ENCODE data around the gene UBA1. TPM values are rescaled to one million over a fixed set of nuclear protein-coding genes. Genes with fewer than 3 reads are reported as not detected.

UBA1 gene
- total and polyA plus RNA-seq, 12 donors = 90.9 to 157 (median 124) TPM

DNA sequence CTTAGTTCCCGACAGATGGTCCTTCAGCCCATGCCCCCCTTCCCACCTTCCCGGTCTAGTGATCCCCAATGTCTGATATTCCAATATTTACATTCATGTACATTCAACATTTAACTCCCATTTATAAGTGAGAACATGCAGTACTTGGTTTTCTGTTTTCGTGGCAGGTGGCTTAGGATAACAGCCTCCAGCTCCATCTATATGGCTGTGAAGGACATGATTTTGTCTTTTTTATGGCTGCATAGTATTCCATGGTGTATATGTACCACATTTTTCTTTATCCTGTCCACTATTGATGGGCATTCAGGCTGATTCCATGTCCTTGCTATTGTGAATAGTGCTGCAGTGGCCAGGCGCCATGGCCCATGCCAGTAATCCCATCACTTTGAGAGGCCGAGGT, 34.8 kb upstream of the UBA1 start:
- H3K27me3 ChIP-seq = peaks cover 0 to 55% (median 0%) of the 10 kb centered on the region in 7 donors
- peaks cover 0 to 45% (median 0%) of the 10 kb centered on the region in 9 donors for H3K36me3 ChIP-seq
- DNase-seq (no peak), ATAC-seq (no peak)
- TF ChIP-seq, protein P1, sequence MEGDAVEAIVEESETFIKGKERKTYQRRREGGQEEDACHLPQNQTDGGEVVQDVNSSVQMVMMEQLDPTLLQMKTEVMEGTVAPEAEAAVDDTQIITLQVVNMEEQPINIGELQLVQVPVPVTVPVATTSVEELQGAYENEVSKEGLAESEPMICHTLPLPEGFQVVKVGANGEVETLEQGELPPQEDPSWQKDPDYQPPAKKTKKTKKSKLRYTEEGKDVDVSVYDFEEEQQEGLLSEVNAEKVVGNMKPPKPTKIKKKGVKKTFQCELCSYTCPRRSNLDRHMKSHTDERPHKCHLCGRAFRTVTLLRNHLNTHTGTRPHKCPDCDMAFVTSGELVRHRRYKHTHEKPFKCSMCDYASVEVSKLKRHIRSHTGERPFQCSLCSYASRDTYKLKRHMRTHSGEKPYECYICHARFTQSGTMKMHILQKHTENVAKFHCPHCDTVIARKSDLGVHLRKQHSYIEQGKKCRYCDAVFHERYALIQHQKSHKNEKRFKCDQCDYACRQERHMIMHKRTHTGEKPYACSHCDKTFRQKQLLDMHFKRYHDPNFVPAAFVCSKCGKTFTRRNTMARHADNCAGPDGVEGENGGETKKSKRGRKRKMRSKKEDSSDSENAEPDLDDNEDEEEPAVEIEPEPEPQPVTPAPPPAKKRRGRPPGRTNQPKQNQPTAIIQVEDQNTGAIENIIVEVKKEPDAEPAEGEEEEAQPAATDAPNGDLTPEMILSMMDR (IDR thresholded peaks at IDR 0.05) = no peak
- no peak overlapping the region for H3K4me3 ChIP-seq
- no peak overlapping the region for H3K27ac ChIP-seq
- no peaks in the 10 kb centered on the region for H3K4me1 ChIP-seq
- intact Hi-C loops (cut with DNase I) = no loop called here
- WGBS, 2 donors = 98 to 99% methylated on average over 5 of the region's 5 CpGs
- H3K9me3 ChIP-seq = peaks cover 0 to 6% (median 0%) of the 10 kb centered on the region in 11 donors

DNA sequence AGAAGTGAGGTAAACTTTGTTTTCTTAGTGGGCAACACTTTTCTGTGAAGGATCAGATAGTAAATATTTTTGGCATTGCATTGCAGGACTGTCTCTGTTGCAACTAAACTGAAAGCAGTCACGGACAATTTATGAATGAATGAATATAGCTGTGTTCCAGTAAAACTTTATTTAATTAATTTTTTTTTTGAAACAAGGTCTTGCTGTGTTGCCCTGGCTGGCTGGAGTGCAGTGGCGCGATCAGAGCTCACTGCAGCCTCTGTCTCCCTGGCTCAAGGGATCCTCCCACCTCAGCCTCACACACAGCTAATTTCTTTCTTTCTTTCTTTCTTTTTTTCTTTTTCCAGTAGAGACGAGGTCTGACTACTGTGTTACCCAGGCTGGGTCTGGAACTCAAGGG, 32.8 kb upstream of the UBA1 start:
- H3K27me3 ChIP-seq = peaks cover 0 to 45% (median 0%) of the 10 kb centered on the region in 7 donors
- peaks cover 0 to 14% (median 0%) of the 10 kb centered on the region in 11 donors for H3K9me3 ChIP-seq
- 78 to 81% methylated on average over 4 of the region's 4 CpGs for WGBS, 2 donors
- TF ChIP-seq, protein P1 (IDR thresholded peaks at IDR 0.05) = no peak
- no peak overlapping the region for H3K27ac ChIP-seq
- ATAC-seq (no peak), DNase-seq (no peak)
- no peaks in the 10 kb centered on the region for H3K4me1 ChIP-seq
- intact Hi-C loops (cut with DNase I) = no loop called here
- H3K4me3 ChIP-seq = no peak overlapping the region
- H3K36me3 ChIP-seq = peaks cover 0 to 38% (median 0%) of the 10 kb centered on the region in 9 donors

DNA sequence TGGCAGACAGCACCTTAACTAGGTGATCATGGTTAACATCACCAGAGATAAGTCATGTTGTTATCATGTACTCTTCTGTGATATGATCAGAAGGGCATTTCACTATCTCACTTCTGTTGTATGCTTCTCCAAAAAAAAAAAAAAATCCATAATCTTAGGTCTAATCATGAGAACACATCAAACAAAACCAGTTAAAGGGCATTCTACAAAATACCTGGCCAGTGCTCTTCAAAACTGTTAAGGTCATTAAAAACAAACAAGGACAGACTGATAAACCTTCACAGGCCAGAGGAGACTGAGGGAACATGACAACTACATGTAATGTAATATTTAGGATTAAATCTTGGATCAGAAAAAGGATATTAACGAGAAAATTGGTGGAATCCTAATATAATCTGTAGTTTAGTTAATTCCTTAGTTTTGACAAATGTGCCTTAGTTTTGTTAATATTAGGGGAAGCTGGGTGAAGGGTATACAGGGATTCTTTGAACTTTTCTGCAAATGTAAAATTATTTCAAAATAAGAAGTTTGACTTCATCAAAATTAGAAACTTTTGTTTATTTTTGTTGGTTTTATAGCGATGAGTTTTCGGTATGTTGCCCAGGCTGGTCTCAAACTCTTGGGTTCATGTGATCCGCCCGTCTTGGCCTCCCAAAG, 30.6 kb upstream of the UBA1 start:
- WGBS, 2 donors = 98% methylated on average over 5 of the region's 5 CpGs
- no peaks in the 10 kb centered on the region for H3K4me1 ChIP-seq
- TF ChIP-seq, protein P1 (IDR thresholded peaks at IDR 0.05) = no peak
- H3K27ac ChIP-seq = no peak overlapping the region
- ATAC-seq = no peak
- peaks cover 0 to 30% (median 0%) of the 10 kb centered on the region in 7 donors for H3K27me3 ChIP-seq
- DNase-seq = no peak
- intact Hi-C loops (cut with DNase I) = no loop called here
- H3K9me3 ChIP-seq = peaks cover 0 to 14% (median 0%) of the 10 kb centered on the region in 11 donors
- peaks cover 0 to 22% (median 0%) of the 10 kb centered on the region in 9 donors for H3K36me3 ChIP-seq
- H3K4me3 ChIP-seq = no peak overlapping the region

DNA sequence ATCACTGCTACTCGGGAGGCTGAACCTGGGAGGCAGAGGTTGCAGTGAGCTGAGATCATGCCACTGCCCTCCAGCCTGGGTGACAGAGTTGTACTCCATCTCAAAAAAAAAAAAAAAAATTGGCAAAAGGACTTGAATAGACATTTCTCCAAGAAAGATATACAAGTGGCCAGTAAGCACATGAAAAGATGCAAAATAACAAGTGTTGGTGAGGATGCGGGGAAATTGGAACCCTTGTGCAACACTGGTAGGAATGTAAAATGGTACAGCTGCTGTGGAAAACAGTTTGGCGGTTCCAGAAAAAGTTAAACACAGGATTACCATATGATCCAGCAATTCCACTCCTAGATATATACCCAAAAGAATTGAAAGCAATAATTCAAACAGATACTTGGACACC, 29.2 kb upstream of the UBA1 start:
- intact Hi-C loops (cut with DNase I) = no loop called here
- H3K27ac ChIP-seq = no peak overlapping the region
- TF ChIP-seq, protein P1 (IDR thresholded peaks at IDR 0.05) = no peak
- no peaks in the 10 kb centered on the region for H3K4me1 ChIP-seq
- no peak overlapping the region for H3K4me3 ChIP-seq
- peaks cover 0 to 7% (median 0%) of the 10 kb centered on the region in 11 donors for H3K9me3 ChIP-seq
- DNase-seq = no peak
- ATAC-seq = no peak
- 98 to 99% methylated on average over 3 of the region's 3 CpGs for WGBS, 2 donors
- H3K36me3 ChIP-seq = peaks cover 0 to 15% (median 0%) of the 10 kb centered on the region in 9 donors
- H3K27me3 ChIP-seq = peaks cover 0 to 29% (median 0%) of the 10 kb centered on the region in 7 donors

Measured in heart right ventricle (tissue), 16 donors.